SK-N-MC (cell line): ENCODE measurements around the gene MYO16.

Experiments used
- DNase-seq: peaks from one replicate; pipeline ENCODE4 v3.0.0-alpha.2; 2011; ENCODE audit warnings: low read depth, low spot score
- H3K27ac ChIP-seq: fragments of 200-600 bp; sonication (generic); 2 replicates; pipeline ENCODE4 v1.5.1; 2016; ENCODE audit warnings: mixed run types
- H3K36me3 ChIP-seq: fragments of 200-600 bp; sonication (generic); 2 replicates; pipeline ENCODE4 v1.6.1; 2017; ENCODE audit warnings: antibody characterized with exemption, low read length, mixed read lengths; ENCODE audit not compliant: insufficient read depth
- H3K4me3 ChIP-seq: fragments of 200-600 bp; sonication (generic); 2 replicates; pipeline ENCODE4 v1.5.1; 2016
- H3K9ac ChIP-seq: fragments of 200-600 bp; sonication (generic); 2 replicates; pipeline ENCODE4 v1.8.0; 2017; ENCODE audit warnings: mixed run types, mixed read lengths; ENCODE audit not compliant: insufficient read length
- H3K9me3 ChIP-seq: fragments of 200-600 bp; sonication (generic); 2 replicates; pipeline ENCODE4 v1.6.1; 2017; ENCODE audit warnings: low read depth, mild to moderate bottlenecking, antibody characterized with exemption, low read length, moderate library complexity, mixed read lengths
- EZH2 ChIP-seq: fragments of 200-600 bp; sonication (generic); IDR thresholded peaks from one replicate; pipeline ENCODE4 v1.6.1; 2017; ENCODE audit warnings: antibody characterized with exemption
- FOXP2 ChIP-seq: optimal IDR thresholded peaks from 2 replicates; pipeline ENCODE3; 2011; ENCODE audit warnings: mild to moderate bottlenecking, moderate library complexity; ENCODE audit not compliant: insufficient read depth; ENCODE audit errors: extremely low read length, control extremely low read depth
- POLR2AphosphoS5 ChIP-seq: IDR thresholded peaks from 2 replicates; pipeline ENCODE4 v1.6.1; 2012; ENCODE audit warnings: mild to moderate bottlenecking, low read depth, low read length, borderline replicate concordance

The MYO16 gene

GRCh38 chr13:109126178-109126577 lies 496.8 kb downstream of the MYO16 start:
- no peaks in the 10 kb centered on the region for H3K9me3 ChIP-seq
- no peak overlapping the region for H3K4me3 ChIP-seq
- no peaks in the 10 kb centered on the region for H3K36me3 ChIP-seq
- no peak overlapping the region for H3K27ac ChIP-seq
- no peak overlapping the region for H3K9ac ChIP-seq
- TF ChIP-seq EZH2 (no peak), FOXP2 (no peak), POLR2AphosphoS5 (no peak)
- no peak for DNase-seq

- H3K4me3 ChIP-seq, result no peak overlapping the region
- H3K27ac ChIP-seq, result no peak overlapping the region
- TF ChIP-seq POLR2AphosphoS5 (no peak), EZH2 (no peak), FOXP2 (no peak)
- DNase-seq, result no peak
- H3K9ac ChIP-seq, result no peak overlapping the region
- no peaks in the 10 kb centered on the region for H3K36me3 ChIP-seq
- no peaks in the 10 kb centered on the region for H3K9me3 ChIP-seq
These were observed 497.7 kb downstream of the MYO16 start for GRCh38 chr13:109126891-109127641.

GRCh38 chr13:109128121-109128520 lies 498.7 kb downstream of the MYO16 start:
- Histone ChIP-seq H3K9me3 (no peaks in the 10 kb centered on the region), H3K4me3 (no peak overlapping the region), H3K36me3 (no peaks in the 10 kb centered on the region), H3K27ac (no peak overlapping the region), H3K9ac (no peak overlapping the region)
- no peak for DNase-seq
- TF ChIP-seq POLR2AphosphoS5, result no peak
- TF ChIP-seq FOXP2, result no peak
- no peak for TF ChIP-seq EZH2

- TF ChIP-seq POLR2AphosphoS5 (no peak), EZH2 (no peak), FOXP2 (no peak)
- Histone ChIP-seq H3K9ac (no peak overlapping the region), H3K36me3 (no peaks in the 10 kb centered on the region), H3K27ac (no peak overlapping the region), H3K4me3 (no peak overlapping the region), H3K9me3 (no peaks in the 10 kb centered on the region)
- DNase-seq, result no peak
These were observed 500.9 kb downstream of the MYO16 start for GRCh38 chr13:109130093-109130835.

GRCh38 chr13:109131698-109132257 lies 502.4 kb downstream of the MYO16 start:
- Histone ChIP-seq H3K27ac (peak overlapping the region; percentile 74; the same call in 1 of the 2 replicates), H3K9ac (no peak overlapping the region)
- no peak for DNase-seq

GRCh38 chr13:109135018-109135417 lies 505.6 kb downstream of the MYO16 start:
- DNase-seq, result no peak
- Histone ChIP-seq H3K36me3 (no peaks in the 10 kb centered on the region), H3K9me3 (no peaks in the 10 kb centered on the region; the same call in 1 of the 2 replicates), H3K4me3 (no peak overlapping the region), H3K27ac (no peak overlapping the region), H3K9ac (no peak overlapping the region)
- no peak for TF ChIP-seq POLR2AphosphoS5

More at GRCh38 chr13:109131698-109132257, 502.4 kb downstream of the MYO16 start:
- TF ChIP-seq POLR2AphosphoS5 (no peak), EZH2 (no peak)
- H3K36me3 ChIP-seq, result no peaks in the 10 kb centered on the region
- H3K4me3 ChIP-seq, result peak overlapping the region; percentile 47
- H3K9me3 ChIP-seq, result no peaks in the 10 kb centered on the region

- Histone ChIP-seq H3K9ac (no peak overlapping the region), H3K27ac (peak overlapping the region; percentile 22; the same call in 1 of the 2 replicates), H3K9me3 (no peaks in the 10 kb centered on the region; the same call in 1 of the 2 replicates), H3K36me3 (no peaks in the 10 kb centered on the region), H3K4me3 (no peak overlapping the region)
- no peak for TF ChIP-seq FOXP2
- no peak for TF ChIP-seq POLR2AphosphoS5
- TF ChIP-seq EZH2, result no peak
- no peak for DNase-seq
These were observed 507.5 kb downstream of the MYO16 start for GRCh38 chr13:109136873-109137272.

- DNase-seq, result no peak
- Histone ChIP-seq H3K9ac (no peak overlapping the region), H3K9me3 (no peaks in the 10 kb centered on the region; the same call in 1 of the 2 replicates), H3K4me3 (no peak overlapping the region), H3K36me3 (no peaks in the 10 kb centered on the region), H3K27ac (no peak overlapping the region)
- no peak for TF ChIP-seq EZH2
- TF ChIP-seq FOXP2, result no peak
- TF ChIP-seq POLR2AphosphoS5, result no peak
These were observed 509.9 kb downstream of the MYO16 start for GRCh38 chr13:109139346-109139745.
